LHCN-M2 (cell line): ENCODE data around the gene PTPRG. TPM values are rescaled to one million over a fixed set of nuclear protein-coding genes. Genes with fewer than 3 reads are reported as not detected.

Experiments
- DNase-seq: peaks from one replicate; pipeline ENCODE4 v3.0.0-alpha.2; 2012; ENCODE audit warnings: low read depth
- total RNA-seq: library from RNA; depleted of rRNA; stranded (reverse); fragments of >200 nt; gene quantifications from 2 replicates; pipeline ENCODE4 v1.2.3, GENCODE V29; 2014

The PTPRG gene
- total RNA-seq, 1 experiment from 2014 or later, result 32.2 TPM

GRCh38 chr3:62098646-62099365 is 537.4 kb downstream of the PTPRG start:
- no peak for DNase-seq

DNA sequence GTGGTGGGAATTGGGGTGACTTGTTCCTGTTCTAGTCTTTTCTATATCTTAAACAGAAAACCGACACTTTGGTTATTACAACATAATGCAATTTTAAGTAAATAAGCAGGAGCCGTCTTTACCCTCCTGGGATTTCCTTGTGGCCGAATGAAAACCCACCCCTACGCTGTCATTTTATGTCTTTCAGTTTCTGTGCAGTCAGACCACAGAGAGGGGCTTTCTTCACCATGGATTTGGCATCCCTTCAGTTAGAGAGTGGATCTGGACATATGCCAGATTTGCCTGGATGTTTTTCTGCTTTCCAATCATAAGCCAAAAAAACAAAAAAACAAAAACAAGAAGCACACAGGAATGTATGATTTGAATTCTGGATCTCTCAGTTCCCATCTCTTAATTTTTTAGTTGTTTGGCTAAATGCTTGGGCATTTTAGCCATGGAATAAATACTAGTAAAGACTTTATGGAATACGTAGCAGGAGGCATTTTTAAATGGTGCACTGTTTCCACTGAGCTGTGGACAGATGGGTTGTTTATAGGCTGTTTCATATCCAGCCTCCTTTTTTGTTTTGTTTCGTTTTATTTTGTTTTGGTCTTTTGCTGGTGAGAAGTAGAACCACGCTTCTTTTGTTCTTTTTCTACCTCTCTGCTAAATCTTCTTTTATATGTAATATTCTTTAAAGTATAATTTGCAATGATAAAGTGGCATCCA is 539.1 kb downstream of the PTPRG start:
- DNase-seq, result no peak

DNA sequence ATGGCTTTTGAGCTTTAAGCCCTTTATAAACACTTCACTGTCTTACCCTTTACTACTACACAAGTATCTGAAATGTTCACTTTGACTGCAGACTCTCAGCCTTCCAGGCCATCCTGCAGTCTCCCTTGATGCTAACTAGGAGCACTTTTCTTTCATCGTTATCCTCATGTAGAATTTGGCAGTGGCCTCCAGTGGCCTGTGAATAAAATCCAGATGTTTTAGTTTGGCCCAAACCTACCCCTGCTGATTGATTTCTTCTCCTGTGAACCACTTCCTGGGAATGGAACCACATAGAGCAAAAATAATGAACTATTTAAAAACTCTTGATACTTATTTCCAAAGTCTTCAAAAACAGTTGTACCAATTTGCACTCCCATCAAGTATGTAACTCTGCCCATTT is 540.1 kb downstream of the PTPRG start:
- DNase-seq, result no peak

DNA sequence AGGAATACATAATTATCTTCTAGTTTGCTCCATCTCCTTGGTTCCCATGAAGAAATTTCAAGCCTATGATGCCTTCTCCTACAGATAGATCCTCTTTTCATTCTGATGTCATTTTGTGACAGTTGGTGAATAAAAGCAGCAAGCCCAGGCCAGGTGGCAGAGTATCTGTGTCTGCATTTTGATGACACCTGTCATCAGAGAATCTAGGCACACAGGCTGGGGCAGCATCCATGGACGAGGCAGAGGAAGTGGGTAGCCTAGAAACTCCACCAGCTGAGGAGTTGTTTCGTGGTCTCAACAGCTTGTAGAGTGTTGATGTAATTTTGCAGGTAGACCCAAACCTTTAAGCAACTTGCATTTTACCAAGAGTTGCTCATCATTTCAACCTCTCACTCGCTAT is 542.2 kb downstream of the PTPRG start:
- DNase-seq, result no peak

DNA sequence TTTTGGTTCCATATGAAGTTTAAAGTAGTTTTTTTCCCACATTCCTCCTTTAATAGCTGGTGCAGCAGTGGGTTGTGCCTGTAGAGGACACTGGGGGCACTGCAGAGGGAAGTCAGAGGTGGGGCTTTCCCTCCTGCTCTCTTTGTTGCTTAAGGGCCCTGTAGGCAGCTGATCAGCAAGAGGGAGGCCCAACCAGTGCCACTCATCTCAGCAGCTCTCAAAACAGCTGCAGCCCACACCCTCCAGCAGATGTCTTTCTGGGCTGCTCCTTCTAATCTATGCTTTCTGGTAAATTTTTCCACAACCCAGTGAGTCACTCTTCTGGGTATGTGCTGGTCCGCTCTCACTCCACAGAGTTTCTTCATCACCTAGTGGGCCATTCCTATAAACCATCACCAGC is 548.2 kb downstream of the PTPRG start:
- peak; percentile 99 for DNase-seq

- DNase-seq, result no peak
Measured at GRCh38 chr3:62110443-62111225, 549.3 kb downstream of the PTPRG start.

DNA sequence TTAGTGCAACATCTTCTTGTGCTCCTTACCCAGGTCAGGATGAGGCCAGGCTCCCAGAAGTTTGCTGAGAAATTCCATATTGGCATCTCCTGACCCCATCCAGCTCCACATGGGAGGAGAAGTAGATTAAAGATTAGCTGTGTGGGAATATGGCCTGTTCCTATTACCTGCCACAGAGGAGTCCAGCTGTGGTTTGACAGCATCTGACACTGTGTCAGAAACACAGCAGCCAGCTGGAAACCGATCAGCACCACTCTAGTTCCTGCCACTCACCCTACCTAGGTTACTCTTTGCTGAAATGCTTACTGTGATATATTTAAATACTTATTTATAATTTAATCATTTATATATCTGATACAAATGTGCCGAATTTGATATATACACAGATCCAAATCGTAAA is 551.7 kb downstream of the PTPRG start:
- DNase-seq, result no peak

GRCh38 chr3:62114763-62115162 is 553.4 kb downstream of the PTPRG start:
- no peak for DNase-seq

GRCh38 chr3:62117903-62118548 is 556.7 kb downstream of the PTPRG start:
- DNase-seq, result no peak

GRCh38 chr3:62119139-62119538 is 557.8 kb downstream of the PTPRG start:
- no peak for DNase-seq

DNA sequence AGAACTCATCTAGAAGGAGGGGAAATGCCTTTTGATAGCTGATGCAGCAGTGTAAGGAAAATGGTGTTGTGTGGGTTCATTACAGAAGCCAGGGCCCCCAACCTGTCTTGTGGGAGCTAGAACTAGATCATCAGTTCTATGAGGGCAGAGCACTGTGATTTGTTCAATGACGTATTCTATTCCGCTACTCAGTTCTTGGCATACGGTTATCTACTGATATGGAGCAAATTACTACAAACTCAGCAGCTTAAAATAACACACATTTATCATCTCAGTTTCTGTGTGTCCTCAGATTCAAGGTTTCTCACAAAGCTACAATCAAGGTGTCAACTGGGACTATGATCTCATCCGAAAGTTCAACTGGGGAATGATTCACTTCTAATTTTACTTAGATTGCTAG is 561.4 kb downstream of the PTPRG start:
- no peak for DNase-seq

DNA sequence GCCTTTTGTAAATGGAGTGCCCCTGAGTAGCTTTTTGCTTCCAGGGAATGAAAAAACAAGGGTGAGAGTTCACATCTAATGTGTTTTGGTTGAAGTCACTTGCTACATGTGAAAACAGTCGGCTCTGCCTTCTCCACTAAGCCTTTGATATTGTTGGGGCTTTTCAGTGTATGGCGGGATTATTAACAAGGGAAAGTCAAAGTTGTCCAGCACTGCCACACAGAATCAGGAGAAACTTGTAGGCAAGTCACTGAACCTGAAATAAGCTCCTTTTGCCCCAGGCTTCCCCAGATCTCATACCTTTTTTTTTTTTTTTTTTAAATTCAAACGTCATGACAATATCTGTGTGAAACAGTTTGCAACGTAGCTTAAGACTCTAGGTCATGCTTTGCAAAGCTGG is 564.0 kb downstream of the PTPRG start:
- DNase-seq, result no peak

- DNase-seq, result no peak
Measured at GRCh38 chr3:62127116-62127515, 565.7 kb downstream of the PTPRG start.

DNA sequence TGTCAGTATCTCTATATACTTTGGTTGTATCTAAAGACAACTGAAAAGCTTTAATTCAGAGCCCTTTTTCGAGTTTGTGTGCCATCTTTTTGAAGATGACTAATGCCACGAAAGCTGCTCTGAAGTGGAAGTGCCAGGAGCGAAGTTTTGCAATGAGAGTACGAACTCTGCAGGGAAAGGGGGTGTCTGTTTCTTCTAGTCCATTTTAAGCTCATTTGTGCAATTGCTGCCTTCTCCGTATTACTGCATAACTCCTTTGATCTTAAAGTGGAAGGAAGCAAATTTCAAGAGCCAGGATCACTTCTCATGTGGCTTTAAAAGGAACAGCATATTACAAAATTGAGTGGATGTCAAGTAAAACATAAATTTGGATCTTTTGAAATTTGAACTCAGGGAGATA is 566.7 kb downstream of the PTPRG start:
- peak; percentile 67 for DNase-seq

DNA sequence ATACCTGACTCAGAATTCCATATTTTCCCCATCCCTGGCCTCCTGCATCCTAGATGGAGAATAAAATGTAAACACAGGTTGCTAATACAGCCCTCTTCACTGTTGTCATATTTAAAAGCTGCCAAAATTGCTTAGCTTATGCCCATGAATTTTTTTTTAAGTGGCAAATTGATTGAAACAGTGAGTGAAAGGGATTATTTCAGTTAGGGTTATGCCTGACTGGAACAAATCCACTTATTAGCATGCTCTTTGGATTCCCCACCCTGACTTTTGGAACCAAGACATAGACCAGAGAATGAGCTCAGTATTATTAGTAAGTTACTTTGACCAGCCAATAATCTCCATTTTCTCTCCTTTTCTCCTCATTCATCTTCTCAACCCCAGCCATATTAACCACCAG is 567.3 kb downstream of the PTPRG start:
- no peak for DNase-seq

GRCh38 chr3:62131050-62131449 is 569.7 kb downstream of the PTPRG start:
- DNase-seq, result no peak

DNA sequence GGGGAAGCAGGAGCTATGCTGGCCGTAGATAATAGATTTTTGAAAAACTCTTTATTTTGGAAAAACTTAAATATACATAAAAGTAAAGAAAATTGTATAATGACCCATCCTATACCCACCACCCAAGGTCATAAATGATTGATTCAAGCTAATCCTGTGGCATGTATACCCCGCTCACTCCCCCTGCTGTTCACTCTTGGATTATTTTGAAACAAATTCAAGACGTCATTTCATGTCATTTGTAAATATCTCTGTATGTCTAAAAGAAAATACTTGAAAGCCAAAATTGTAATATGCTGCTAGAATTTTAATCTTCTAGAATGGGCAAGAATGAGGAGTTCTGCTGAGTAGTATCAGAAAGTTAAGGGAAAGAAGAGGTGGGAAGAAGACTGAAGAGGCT is 570.2 kb downstream of the PTPRG start:
- no peak for DNase-seq

GRCh38 chr3:62132027-62132602 is 570.7 kb downstream of the PTPRG start:
- no peak for DNase-seq

- DNase-seq, result no peak
Measured at GRCh38 chr3:62133015-62133414, 571.6 kb downstream of the PTPRG start.

GRCh38 chr3:62134061-62134496 is 572.7 kb downstream of the PTPRG start:
- DNase-seq, result peak; percentile 54

DNA sequence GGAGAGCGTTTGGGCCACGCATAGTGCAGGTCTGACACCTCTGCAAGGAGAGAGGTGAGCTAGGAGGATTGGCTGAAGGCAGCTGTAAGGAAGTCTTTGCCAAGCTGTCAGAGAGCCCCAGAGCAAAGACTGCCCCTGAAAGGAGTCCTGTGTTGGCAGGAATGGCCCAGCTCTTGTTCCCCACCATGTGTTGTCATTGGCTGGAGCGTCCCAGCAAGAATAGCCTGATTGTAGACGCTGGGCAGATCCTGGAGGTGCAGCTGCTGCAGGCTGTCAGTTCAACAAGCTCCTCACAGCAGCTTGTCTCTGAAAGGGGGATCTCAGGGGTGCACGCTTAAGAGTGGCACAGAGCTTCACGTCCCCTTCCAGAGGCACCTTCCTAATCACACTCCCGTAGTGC is 574.4 kb downstream of the PTPRG start:
- peak; percentile 28 for DNase-seq

GRCh38 chr3:62139957-62140356 is 578.6 kb downstream of the PTPRG start:
- peak; percentile 47 for DNase-seq
